GM21390 (cell line): ENCODE data around the gene AIMP1.
"Not testable (repeated sequence)": the region's sequence is repeated elsewhere in the genome, so short reads cannot be mapped to it uniquely, and the experiment has no call there.

Experiments
- ATAC-seq: cut with Tn5 transposase; IDR thresholded peaks from one replicate; pipeline ENCODE4 v1.9.1; 2021; ENCODE audit not compliant: unreplicated experiment

Gene AIMP1

DNA sequence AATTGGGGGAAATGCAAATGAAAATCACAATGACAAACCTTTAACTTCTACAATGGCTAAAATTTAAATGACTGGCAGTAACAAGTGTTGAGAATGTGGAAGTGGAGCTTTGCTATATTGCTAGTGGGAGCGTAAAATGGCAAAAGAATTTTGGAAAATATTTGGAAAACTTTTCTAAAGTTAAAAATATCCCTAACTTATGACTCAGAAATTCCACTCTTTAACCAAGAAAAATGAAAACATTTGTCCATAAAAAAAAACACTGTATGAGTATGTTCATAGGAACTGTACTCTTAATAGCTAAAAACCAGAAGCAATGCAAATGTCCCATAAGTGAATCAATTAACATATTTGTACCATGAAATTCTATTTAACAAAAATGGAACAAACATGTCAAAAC lies 4.0 kb upstream of the AIMP1 start:
- no peak for ATAC-seq

DNA sequence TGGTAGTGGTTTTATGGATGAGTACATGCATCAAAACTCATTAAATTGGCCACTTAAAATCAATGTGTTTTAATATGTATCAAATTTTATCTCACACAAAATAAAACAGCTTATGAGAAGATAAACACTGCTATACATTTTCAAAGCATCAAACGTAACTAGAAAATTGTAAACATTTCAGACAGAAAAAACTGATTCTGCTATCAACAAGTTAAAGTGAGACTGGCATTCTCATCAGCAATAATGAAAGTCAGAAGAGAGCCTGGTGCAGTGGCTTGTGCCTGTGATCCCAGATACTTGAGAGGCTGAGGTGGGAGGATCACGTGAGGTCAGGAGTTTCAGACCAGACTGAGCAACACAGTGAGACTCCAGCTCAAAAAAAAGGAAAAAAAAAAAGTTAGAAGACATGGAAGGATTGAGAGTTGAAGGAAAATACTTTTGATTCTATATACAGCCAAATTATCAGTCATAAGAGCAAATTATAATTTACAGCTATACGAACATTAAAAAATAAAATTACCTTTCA lies 3.3 kb upstream of the AIMP1 start:
- ATAC-seq, result no peak

DNA sequence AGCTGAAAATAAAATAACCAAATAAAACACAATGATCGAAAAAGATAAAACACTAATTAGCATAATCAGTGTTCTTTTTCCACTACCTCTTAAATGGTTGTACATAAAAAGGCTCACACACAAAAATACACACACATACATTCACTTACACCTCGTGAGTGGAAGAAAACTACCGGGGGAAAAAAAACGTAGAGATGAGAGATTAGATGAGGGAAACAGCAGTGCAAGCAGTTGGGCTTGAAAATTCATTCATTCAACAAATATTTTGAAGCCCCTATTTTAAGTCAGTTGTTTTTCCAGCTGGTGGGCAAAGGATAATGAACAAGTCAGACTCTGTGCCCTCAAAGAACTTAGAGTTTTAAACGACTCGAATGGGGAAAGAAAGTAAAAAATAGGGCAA lies 1.4 kb upstream of the AIMP1 start:
- no peak for ATAC-seq

DNA sequence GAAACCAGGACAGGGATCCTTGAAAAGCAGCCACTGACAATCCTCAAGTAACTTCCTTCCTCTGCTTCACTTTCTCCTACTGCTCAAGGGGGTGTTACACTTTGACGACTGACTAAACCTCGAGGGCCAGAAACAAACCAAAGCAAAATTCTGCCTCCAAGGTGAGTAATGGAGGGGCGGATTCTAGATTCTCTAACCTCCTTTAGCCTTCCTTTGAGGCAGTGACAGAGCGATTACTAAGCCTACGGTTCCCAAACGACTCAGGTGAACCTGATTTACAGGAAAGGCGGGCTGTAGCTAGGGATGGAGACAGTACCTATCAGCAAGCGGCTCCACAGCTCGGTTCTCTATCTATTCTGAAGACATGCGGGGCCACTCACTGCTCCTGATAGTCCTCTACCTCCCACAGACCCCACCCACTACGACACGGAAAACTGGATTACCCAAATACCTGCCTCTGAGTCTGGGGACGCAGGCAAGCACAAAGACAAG lies 828 bp upstream of the AIMP1 start:
- peak; percentile 27 for ATAC-seq

DNA sequence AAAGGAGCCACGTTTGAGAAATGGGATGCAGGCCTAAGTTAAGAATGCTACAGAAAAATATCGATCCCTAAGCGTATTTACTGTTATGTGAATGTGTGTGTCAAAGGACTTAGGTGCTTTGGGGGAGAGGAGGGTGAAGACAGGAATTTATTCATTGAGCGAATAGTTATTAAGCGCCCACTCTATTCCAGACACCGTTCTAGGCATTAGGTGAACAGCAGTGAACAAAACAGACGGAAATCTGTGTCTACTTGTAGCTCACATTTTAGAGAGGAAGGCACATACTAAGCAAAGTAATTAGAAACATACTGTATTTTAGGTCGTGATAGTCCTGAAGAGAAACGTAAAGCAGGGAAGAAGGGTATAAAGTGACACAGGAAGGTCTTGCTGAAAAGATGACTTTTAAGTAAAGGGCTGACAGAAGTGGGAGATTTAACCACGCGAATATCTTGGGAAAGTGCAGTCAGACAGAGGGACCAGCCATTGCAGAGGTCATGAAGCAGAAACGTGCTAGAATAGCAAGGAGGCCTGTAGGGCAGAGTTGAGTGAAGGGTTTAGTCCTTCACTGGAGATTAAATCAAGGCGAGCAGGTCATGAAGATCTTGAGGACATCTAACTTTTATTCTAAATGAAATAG lies 541 bp downstream of the AIMP1 start:
- peak; percentile 5 for ATAC-seq

DNA sequence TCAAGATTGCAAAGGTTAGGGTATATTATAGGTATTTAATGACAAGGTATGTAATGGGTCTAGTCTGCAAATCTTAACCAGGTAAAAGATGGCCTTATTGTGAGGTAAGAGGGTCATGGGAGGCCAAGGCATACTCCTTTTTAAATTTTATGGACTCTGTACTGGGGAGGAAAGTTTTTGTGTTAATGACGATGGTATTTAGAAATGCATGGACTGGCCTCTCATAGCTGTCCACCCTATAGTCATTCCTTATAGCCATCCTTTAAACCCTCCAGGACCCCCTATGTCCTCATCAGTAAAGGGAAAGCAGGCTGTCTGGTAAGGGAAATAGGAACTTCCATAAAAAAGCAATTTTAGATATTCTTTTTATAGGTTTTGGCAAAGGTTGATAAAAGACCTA lies 1.5 kb downstream of the AIMP1 start:
- ATAC-seq, result no peak

DNA sequence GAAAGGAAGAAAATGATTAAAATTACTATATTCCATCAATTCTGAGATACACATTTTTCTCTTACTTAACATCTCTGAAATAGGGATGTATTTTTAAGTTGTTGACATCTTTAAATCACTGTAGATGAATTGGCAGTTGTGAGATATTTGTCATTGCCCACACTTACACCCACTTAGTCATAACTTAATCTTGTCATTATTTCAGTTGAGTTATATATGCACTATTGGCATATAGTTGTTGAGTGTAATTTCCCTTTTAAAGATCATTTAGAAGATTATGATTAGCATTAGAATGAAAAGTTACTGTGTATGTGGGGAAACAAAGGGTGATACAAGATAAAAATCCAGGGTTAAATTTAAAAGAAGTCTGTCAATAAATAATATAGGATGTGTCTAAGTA lies 2.2 kb downstream of the AIMP1 start:
- no peak for ATAC-seq

DNA sequence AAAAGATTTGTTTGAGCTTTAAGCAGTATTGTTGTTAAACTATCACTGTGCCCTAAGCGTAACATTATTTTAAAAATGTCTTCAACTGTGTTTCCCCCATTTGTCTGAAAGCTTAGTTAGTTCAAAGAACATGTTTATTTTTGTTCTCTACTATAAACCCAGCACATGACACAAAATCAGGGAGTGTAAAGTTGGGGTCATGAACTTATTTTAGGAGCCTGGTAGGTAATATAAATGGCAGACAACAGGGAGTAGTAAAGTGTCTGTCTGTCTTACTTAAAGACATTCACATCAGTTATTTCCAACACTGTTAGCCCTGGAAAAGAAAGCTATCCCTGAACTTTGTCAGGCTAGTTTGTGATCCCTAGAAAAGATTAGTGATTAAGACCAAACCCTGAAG lies 3.9 kb downstream of the AIMP1 start:
- ATAC-seq, result no peak

DNA sequence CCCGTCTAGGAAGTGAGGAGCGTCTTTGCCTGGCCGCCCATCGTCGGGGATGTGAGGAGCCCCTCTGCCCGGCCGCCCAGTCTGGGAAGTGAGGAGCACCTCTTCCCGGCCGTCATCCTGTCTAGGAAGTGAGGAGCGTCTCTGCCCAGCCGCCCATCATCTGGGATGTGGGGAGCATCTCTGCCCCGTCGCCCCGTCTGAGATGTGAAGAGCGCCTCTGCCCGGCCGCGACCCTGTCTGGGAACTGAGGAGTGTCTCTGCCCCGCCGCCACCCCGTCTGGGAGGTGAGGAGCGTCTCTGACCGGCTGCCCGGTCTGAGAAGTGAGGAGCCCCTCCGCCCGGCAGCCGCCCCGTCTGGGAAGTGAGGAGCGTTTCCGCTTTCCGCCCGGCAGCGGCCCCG lies 4.8 kb downstream of the AIMP1 start:
- not testable (repeated sequence) for ATAC-seq

DNA sequence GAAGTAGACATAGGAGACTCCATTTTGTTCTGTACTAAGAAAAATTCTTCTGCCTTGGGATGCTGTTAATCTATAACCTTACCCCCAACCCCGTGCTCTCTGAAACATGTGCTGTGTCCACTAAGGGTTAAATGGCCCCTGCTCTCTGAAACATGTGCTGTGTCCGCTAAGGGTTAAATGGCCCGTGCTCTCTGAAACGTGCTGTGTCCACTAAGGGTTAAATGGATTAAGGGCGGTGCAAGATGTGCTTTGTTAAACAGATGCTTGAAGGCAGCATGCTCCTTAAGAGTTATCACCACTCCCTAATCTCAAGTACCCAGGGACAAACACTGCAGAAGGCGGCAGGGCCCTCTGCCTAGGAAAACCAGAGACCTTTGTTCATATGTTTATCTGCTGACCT lies 5.5 kb downstream of the AIMP1 start:
- ATAC-seq, result not testable (repeated sequence)

DNA sequence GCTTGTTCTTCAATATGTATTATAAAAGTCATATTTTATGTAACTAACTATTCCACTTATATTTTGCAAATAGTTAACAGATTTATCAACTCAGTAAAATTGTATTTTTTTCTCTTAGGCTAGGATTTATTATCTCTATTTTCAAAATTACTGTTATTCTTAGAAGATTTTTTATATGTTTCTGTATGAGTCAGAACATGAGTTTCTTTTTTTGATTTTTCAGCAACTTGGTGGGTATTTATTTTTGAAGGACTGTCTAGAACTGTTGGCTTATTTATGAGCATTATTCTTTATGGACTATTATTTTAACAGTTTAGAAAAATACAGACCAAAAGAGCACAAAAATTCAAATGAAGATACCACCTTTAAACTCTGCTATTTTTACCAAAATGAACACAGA lies 6.8 kb downstream of the AIMP1 start:
- no peak for ATAC-seq

DNA sequence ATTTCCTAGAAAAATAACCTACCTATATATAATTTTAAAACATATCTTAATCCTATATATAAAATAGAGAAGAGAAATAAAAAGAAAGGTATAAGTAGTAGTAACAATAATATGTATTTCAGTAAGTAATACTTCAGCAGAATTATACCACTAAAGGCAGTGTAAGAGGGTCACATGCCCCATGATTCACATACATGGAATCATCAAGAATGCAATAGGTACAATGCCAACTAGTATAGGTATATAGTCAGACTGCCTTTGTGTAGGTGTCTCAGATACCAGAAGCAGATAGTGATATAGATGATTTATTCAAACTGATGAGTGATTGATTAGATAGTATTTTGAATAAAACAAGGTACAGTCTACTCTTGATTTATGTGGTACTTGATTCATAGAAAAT lies 9.4 kb downstream of the AIMP1 start:
- ATAC-seq, result no peak

DNA sequence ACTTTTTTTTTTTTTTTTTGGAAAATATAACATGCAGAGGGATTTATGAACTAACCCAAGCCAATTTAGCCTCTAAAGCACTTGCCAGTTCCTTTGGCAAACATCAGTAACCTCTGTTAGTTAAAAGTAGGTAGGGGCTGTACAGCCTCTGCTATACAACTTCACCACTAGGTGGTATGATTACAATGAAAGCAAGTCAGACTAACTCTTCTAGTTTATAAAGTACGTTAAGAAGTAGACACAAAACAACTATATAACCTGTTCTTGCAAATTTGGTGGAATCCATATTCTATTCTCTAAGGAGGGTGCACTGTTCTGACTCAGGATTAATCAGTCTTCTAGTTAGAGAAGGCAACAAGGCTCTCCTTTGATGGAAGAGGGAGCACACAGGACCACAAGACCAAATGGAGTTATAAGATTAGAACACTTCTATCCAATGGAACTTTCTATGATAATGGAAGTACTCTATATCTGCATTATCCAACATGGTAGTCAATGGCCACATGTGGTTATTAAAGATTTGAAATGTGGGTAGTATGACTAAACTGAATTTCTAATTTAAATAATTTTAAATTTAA lies 12.8 kb downstream of the AIMP1 start:
- peak; percentile 86 for ATAC-seq

DNA sequence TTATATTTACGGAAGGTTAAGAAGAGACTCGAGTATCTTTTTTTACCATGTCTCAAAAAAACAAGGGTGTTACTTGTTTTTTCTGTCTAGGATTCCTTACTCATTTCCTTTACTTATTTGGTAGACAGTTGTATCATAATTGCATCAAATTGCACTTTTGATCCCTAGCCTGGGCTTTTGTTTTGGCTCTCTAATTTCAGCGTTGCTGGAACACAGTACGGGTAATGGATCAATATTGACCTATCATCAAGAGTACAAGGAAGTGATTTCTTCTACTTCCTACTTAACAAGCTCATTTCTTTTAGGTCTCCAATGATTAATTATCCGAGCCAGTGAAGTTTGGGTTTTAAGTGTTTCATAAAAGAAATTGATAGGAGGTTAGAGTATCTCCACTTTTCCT lies 16.8 kb downstream of the AIMP1 start:
- ATAC-seq, result no peak

DNA sequence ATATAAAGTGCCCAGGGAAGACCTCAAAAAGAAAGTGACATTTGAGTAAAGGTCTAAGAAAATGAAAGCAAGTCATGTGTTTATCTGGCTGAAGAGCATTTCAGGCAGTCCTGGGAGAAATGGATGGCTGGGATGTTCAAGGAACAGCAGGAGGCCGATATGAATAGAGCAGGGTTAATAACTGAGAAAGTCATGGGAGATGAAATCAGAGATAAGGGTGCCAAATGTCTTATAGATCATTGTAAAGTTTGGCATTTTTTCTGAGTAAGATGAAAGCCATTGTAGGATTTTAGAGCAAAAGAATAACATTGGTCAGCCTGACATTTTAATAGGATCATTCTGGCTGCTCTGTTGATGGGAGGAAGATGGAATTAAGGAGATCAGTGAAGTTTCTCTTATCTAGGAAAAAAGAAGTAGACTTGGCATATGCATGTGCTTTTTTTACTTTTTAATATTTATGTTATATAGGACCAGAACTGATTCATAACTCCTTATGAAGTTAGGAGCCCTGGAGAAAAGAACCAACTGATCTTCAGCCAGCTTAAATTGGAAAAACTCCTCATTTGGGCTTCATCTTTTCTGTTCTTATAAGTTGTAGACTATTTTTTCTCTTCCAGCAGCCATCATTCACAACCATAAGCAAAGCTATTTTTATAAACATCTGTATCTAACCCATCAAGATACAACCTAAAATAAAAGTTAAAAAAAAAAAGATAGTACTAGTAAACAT lies 18.6 kb downstream of the AIMP1 start:
- no peak for ATAC-seq

DNA sequence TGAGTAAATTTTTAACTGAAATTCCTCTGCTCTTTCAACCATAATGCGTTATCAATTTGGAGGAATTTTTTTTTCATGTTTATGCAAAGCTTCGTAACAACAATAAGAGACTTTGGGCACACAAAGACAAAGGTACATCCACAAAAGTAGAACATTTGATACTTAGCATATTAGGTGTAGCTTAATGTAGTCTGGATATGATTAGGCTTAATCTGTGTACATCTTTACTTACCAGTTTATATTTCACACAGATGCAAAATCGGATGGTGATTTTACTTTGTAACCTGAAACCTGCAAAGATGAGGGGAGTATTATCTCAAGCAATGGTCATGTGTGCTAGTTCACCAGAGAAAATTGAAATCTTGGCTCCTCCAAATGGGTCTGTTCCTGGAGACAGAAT lies 20.3 kb downstream of the AIMP1 start:
- no peak for ATAC-seq

DNA sequence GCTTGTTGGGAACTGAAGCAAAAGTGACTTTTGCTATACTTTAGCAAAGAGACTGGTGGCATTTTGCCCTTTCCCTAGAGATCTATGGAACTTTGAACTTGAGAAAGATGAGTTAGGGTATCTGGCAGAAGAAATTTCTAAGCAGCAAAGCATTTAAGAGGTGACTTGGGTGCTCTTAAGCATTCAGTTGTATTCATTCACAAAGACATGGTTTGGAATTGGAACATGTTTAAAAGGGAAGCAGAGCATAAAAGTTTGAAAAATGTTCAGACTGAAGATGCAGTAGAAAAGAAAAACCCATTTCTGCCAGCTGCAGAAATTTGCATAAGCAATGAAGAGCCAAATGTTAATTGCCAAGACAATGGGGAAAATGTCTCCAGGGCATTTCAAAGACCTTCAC lies 21.6 kb downstream of the AIMP1 start:
- ATAC-seq, result no peak

DNA sequence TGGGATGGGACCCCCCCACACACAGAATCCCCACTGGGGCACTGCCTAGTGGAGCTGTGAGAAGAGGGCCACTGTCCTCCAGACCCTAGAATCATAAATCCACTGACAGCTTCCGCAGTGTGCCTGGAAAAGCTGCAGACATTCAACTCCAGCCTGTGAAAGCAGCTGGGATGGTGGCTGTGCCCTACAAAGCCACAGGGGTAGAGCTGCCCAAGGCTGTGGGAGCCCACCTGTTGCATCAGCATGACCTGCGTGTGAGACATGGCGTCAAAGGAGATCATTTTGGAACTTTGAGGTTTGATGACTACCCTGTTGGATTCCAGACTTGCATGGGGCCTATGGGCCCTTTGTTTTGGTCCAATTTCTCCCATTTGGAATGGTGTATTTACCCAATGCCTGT lies 22.3 kb downstream of the AIMP1 start:
- ATAC-seq, result no peak

DNA sequence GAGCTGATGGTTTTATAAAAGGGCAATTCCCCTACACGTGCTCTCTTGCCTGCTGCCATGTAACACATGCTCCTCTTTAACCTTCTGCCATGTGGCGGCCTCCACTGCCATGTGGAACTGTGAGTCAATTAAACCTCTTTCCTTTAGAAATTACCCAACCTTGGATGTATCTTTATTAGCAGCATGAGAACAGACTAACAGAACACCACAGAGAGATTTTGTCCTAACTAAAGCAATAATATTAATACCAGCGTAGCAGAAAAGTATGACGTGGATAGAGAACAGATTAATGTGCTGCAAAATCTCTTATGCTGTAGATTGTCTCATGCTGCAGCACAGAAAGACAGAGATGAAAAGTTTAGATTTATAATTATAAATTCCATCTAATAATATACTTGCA lies 23.1 kb downstream of the AIMP1 start:
- no peak for ATAC-seq

DNA sequence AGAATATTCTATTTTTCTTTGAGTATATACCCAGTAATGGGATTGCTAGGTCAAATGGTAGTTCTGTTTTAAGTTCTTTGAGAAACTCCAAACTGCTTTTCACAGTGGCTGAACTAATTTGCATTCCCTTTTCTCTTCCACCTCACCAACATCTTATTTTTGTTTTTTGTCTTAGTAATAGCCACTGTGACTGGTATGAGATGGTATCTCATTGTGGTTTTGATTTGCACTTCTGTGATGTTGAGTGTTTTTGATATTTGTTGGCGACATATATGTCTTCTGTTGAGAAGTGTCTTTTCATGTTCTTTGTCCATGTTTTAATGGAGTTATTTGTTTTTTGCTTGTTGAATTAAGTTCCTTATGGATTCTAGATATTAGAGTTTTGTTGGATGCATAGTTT lies 24.4 kb downstream of the AIMP1 start:
- ATAC-seq, result no peak

DNA sequence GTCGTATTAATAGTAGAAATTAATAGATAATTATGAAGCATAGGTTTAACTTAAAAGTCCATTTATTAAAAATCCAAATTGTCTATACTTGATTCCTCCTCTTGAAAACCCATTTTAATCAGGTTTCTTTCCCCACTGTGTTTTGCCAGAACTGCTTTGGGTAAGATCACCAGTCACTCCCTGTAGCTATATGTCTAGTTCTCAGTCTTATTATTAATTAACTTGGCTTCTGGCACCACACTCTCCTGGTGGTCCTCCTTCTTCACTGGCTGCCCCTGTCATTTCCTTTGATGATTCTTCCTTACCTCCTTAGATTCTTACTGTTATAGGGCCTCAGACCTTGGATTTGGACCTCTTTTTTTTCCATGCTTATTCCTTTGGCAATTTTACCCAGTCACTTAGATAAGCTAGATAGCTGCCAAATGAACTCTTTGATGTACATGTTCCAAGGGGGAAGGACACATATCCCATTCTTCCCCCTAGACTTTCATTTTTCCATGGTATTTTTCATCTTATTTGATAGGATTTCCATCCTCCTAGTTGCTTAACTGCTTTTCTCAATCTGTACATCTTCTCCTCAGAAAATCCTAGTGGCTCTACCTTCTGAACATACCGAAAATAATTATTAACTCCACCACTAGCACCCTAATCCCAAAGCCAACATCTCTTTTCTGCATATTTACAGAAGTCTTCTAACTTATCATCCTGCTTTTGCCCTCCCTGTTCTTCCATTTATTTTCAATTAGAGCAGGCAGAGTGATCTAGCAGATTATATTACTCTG lies 27.7 kb downstream of the AIMP1 start:
- ATAC-seq, result no peak

DNA sequence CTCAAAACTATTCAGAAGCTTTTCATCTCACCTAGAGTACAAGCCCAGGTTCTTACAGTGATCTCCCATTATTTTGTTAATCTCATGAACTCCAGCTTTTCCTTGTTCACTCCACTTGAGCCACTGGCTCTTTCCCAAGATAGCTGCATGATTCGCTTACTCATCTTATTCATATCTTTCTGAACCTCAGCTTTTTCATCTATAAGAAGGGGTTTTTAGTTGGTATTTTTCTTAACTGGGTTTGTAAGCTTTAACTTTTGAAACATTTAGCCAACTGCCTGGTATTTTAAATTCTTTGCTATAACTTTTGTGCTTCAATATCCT lies 28.3 kb downstream of the AIMP1 start:
- no peak for ATAC-seq
